ENCODE results near the gene TWIST2.

TWIST2 gene

GRCh38 chr2:238856713-238857567, 9.1 kb downstream of the TWIST2 start:
- DNase-seq (ENCODE audit: low read depth), result no peak

- DNase-seq (ENCODE audit: low read depth), result no peak
Measured at GRCh38 chr2:238857959-238858358, 10.1 kb downstream of the TWIST2 start.

GRCh38 chr2:238859636-238860347, 11.9 kb downstream of the TWIST2 start:
- DNase-seq (ENCODE audit: low read depth), result no peak

GRCh38 chr2:238861013-238861730, 13.3 kb downstream of the TWIST2 start:
- DNase-seq (ENCODE audit: low read depth), result no peak

- no peak for DNase-seq (ENCODE audit: low read depth)
Measured at GRCh38 chr2:238861766-238862315, 14.0 kb downstream of the TWIST2 start.

- no peak for DNase-seq (ENCODE audit: low read depth)
Measured at GRCh38 chr2:238862701-238863100, 14.8 kb downstream of the TWIST2 start.

GRCh38 chr2:238863231-238863630, 15.3 kb downstream of the TWIST2 start:
- DNase-seq (ENCODE audit: low read depth), result no peak

- DNase-seq (ENCODE audit: low read depth), result no peak
Measured at GRCh38 chr2:238863749-238864206, 15.9 kb downstream of the TWIST2 start.

- no peak for DNase-seq (ENCODE audit: low read depth)
Measured at GRCh38 chr2:238864207-238865014, 16.5 kb downstream of the TWIST2 start.

GRCh38 chr2:238865015-238865719, 17.3 kb downstream of the TWIST2 start:
- DNase-seq (ENCODE audit: low read depth), result no peak

- DNase-seq (ENCODE audit: low read depth), result no peak
Measured at GRCh38 chr2:238865744-238866355, 18.0 kb downstream of the TWIST2 start.

GRCh38 chr2:238866656-238867277, 18.9 kb downstream of the TWIST2 start:
- no peak for DNase-seq (ENCODE audit: low read depth)

- DNase-seq (ENCODE audit: low read depth), result no peak
Measured at GRCh38 chr2:238868067-238868524, 20.2 kb downstream of the TWIST2 start.

- DNase-seq (ENCODE audit: low read depth), result no peak
Measured at GRCh38 chr2:238868616-238869292, 20.9 kb downstream of the TWIST2 start.

GRCh38 chr2:238869293-238870124, 21.6 kb downstream of the TWIST2 start:
- no peak for DNase-seq (ENCODE audit: low read depth)

GRCh38 chr2:238870261-238870660, 22.4 kb downstream of the TWIST2 start:
- no peak for DNase-seq (ENCODE audit: low read depth)

- DNase-seq (ENCODE audit: low read depth), result no peak
Measured at GRCh38 chr2:238872026-238872425, 24.1 kb downstream of the TWIST2 start.
